Thyroid gland (tissue), 4 donors: Measurements from ENCODE around the gene ZNF705A.
"Not testable (repeated sequence)": the region's sequence is repeated elsewhere in the genome, so short reads cannot be mapped to it uniquely, and the experiment has no call there.

Source experiments
- CTCF ChIP-seq, 6 experiments: fragments of 200-600 bp in 3 of 6; fragments of 450-650 bp in 3 of 6; sonication (generic) in 3 of 6; IDR thresholded peaks; one replicate each; pipeline ENCODE4 v1.5.1; 2016 to 2019; ENCODE audit warnings: antibody characterized with exemption in 6 of 6, mild to moderate bottlenecking in 2 of 6, inconsistent platforms in 1 of 6, moderate library complexity in 1 of 6
- POLR2A ChIP-seq, 2 donors: fragments of 450-650 bp; IDR thresholded peaks; one replicate each; pipeline ENCODE4 v1.6.1; 2017; ENCODE audit warnings: antibody characterized with exemption in 2 of 2, mild to moderate bottlenecking in 2 of 2, moderate library complexity in 1 of 2

- TF ChIP-seq POLR2A, CTCF (IDR thresholded peaks at IDR 0.05): not testable (repeated sequence)
Observed at GRCh38 chr12:8188088-8188487, 31.3 kb downstream of the ZNF705A start.
